ENCODE measurements around the gene NUCKS1. TPM values are rescaled to one million over a fixed set of nuclear protein-coding genes. Genes with fewer than 3 reads are reported as not detected.

The NUCKS1 gene
- total RNA-seq, 4 donors from 2014 or later = 32.4 to 73.4 (median 60.9) TPM

DNA sequence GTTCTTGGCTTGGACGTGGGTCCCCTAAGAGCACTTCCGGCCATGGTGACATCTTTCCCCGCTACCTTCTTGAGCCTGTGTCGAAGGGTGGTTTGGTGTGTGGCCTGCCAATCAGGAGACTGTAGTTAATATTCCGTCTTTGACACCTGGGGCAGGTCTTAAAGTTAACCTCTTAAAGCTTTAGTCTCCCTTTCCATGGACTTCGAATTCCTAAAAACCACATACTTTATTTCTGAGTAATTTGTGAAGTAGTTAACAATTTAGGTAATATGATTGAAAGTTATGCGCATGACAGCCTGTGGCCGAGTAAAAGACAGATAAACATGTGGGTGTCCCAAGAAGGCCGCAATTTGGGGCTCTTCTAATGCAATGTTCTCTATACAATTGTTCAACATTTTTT, 35.5 kb upstream of the NUCKS1 start:
- intact Hi-C loops (cut with DNase I) = no loop called here
- Histone ChIP-seq H3K4me1 (no peaks in the 10 kb centered on the region), H3K27me3 (no peaks in the 10 kb centered on the region), H3K27ac (no peak overlapping the region), H3K36me3 (peaks cover 0 to 11% (median 0%) of the 10 kb centered on the region in 3 donors), H3K4me3 (no peak overlapping the region), H3K9me3 (no peaks in the 10 kb centered on the region)
- no peak for DNase-seq
- no peak for TF ChIP-seq POLR2A (IDR thresholded peaks at IDR 0.05)
- TF ChIP-seq, protein P1, sequence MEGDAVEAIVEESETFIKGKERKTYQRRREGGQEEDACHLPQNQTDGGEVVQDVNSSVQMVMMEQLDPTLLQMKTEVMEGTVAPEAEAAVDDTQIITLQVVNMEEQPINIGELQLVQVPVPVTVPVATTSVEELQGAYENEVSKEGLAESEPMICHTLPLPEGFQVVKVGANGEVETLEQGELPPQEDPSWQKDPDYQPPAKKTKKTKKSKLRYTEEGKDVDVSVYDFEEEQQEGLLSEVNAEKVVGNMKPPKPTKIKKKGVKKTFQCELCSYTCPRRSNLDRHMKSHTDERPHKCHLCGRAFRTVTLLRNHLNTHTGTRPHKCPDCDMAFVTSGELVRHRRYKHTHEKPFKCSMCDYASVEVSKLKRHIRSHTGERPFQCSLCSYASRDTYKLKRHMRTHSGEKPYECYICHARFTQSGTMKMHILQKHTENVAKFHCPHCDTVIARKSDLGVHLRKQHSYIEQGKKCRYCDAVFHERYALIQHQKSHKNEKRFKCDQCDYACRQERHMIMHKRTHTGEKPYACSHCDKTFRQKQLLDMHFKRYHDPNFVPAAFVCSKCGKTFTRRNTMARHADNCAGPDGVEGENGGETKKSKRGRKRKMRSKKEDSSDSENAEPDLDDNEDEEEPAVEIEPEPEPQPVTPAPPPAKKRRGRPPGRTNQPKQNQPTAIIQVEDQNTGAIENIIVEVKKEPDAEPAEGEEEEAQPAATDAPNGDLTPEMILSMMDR (IDR thresholded peaks at IDR 0.05) = no peak
- WGBS, 2 donors = 91 to 94% methylated on average over 9 of the region's 9 CpGs

DNA sequence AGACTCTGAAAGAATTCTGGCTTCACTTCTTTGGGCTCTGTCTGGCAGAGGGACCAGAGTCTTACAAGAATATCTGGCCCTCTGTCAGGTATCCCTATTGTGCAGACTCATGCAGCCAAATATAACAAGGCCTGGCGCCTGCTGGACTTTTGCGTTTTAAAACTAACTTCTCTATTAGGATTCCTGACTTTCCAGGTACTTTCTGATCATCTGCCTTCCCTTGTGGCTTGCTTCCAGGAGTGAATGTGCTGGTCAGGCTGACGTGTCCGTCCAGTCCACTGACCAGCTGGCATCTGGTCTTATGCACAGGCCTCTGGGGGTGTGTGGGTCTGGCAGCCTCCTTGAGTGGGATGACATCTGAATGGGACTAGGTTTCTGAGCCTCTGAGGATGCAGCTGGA, 33.9 kb upstream of the NUCKS1 start:
- no peak overlapping the region for H3K27ac ChIP-seq
- no peaks in the 10 kb centered on the region for H3K9me3 ChIP-seq
- DNase-seq = no peak
- H3K27me3 ChIP-seq = no peaks in the 10 kb centered on the region
- TF ChIP-seq, protein P1 (IDR thresholded peaks at IDR 0.05) = no peak
- no peak for TF ChIP-seq POLR2A (IDR thresholded peaks at IDR 0.05)
- WGBS, 2 donors = 75 to 76% methylated on average over 4 of the region's 4 CpGs
- H3K4me3 ChIP-seq = no peak overlapping the region
- intact Hi-C loops (cut with DNase I) = no loop called here
- no peaks in the 10 kb centered on the region for H3K4me1 ChIP-seq
- no peaks in the 10 kb centered on the region for H3K36me3 ChIP-seq

DNA sequence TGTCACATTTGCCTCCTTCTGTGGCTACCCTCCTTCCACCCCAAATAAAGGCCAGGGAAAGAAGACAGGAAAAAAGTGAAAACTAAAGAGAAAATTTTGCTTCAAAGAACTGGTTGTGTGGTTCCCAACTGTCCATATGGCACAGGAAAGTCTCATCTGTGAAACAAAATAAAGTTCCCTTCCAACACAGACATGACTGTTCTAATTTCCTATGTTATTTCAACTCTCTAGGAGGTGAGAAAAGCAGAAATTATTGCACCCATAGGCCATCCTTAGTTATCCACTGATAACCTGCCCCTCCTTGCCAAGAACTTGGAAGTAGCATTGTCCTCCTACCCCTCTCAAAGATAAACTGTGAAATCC, 33.4 kb upstream of the NUCKS1 start:
- Histone ChIP-seq H3K4me3 (no peak overlapping the region), H3K9me3 (no peaks in the 10 kb centered on the region), H3K36me3 (no peaks in the 10 kb centered on the region), H3K4me1 (no peaks in the 10 kb centered on the region), H3K27me3 (no peaks in the 10 kb centered on the region), H3K27ac (no peak overlapping the region)
- no peak for DNase-seq
- intact Hi-C loops (cut with DNase I) = no loop called here
- TF ChIP-seq, protein P1 (IDR thresholded peaks at IDR 0.05) = no peak
- no peak for TF ChIP-seq POLR2A (IDR thresholded peaks at IDR 0.05)

DNA sequence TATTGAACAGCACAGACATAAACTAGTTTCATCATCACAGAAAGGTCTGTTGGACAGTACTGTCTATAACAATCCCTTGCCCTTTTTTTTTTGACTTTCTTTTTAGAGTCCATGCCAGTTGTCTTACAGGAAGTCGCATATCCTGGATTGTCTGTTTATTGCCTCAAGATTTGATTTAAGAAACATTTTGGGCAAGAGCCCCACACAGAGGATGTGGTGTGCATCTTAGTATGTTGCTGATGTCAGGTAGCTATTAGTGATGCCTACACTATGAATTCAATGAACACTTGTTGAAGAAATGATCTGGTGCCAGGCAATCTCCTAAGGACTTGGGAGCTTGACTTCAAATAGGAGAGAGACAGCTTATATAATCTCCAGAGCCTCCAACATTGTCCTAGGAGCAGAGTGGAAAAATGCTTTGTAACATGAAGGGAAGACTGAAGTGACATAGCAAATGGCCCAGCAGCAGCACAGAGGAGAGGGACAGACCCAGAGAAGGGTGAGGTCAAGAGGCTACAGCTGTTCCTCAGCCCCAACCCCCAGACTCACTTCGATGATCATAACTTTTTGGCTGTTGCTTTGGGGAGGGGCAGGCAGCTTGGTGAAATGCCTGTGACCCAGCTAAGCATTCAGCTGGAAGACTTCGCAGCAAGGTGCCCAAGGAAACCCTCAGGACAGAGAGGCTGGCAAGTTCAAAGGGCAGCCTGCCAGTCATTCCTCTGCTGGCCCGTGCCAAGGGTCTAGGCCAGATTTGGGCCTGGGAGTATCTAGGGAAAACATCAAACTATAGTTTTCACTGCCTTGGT, 32.8 kb upstream of the NUCKS1 start:
- Histone ChIP-seq H3K27ac (no peak overlapping the region), H3K4me3 (no peak overlapping the region), H3K9me3 (no peaks in the 10 kb centered on the region), H3K27me3 (no peaks in the 10 kb centered on the region), H3K4me1 (no peaks in the 10 kb centered on the region), H3K36me3 (no peaks in the 10 kb centered on the region)
- WGBS, 2 donors = 56 to 66% methylated on average over 4 of the region's 4 CpGs
- intact Hi-C loops (cut with DNase I) = no loop called here
- no peak for DNase-seq
- TF ChIP-seq, protein P1 (IDR thresholded peaks at IDR 0.05) = no peak
- no peak for TF ChIP-seq POLR2A (IDR thresholded peaks at IDR 0.05)

DNA sequence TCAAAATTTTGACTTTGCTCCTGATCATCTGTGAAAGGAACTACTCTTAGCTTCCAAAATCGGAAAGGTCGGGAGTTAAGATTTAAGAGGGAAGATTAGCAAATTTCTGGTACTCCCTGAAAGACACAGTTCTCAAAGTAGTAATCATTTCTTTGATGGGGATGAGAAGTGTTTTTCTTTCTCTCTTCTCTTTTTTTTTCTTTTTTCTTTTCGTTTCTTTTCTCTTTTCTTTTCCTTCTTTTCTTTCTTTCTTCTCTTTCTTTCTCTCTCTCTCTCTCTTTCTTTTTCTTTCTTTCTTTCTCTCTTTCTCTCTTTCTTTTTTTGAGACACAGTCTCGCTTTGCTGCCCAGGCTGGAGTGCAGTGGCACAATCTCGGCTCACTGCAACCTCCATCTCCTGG, 30.4 kb upstream of the NUCKS1 start:
- H3K9me3 ChIP-seq = no peaks in the 10 kb centered on the region

More for the DNA sequence above, 30.4 kb upstream of the NUCKS1 start:
- Histone ChIP-seq H3K27ac (no peak overlapping the region), H3K4me3 (no peak overlapping the region), H3K4me1 (peaks cover 0 to 9% (median 8%) of the 10 kb centered on the region in 3 donors), H3K36me3 (no peaks in the 10 kb centered on the region), H3K27me3 (no peaks in the 10 kb centered on the region)
- intact Hi-C loops (cut with DNase I) = no loop called here
- DNase-seq = no peak
- WGBS, 2 donors = 85 to 92% methylated on average over 4 to 5 of the region's 5 CpGs
- TF ChIP-seq, protein P1 (IDR thresholded peaks at IDR 0.05) = no peak
- no peak for TF ChIP-seq POLR2A (IDR thresholded peaks at IDR 0.05)

Data from esophagus squamous epithelium (tissue), 5 donors.